Stimulated activated naive CD4-positive, alpha-beta T cell treated with Interleukin-2 at 50 U/mL for 16 hours (primary cell): Measurements from ENCODE around the gene WHAMM.
A peak's percentile ranks its signal among the peaks of the same experiment; 100 is the strongest.
"Not testable (repeated sequence)": the region's sequence is repeated elsewhere in the genome, so short reads cannot be mapped to it uniquely, and the experiment has no call there.

Experiments used
- DNase-seq: peaks from one replicate; lab custom pipeline; 2025; lab: John Stamatoyannopoulos, UW

Gene WHAMM

GRCh38 chr15:82803793-82804574 is 5.4 kb upstream of the WHAMM start:
- no peak for DNase-seq

GRCh38 chr15:82804575-82804949 is 4.9 kb upstream of the WHAMM start:
- no peak for DNase-seq

GRCh38 chr15:82805994-82806406 is 3.4 kb upstream of the WHAMM start, which contains the start of gene FSD2:
FSD2 (minus strand) TSS chr15:82806069; CDS start chr15:82787390, 18,679 bp downstream.
- no peak for DNase-seq

- DNase-seq = no peak
These were observed 1.4 kb upstream of the WHAMM start for GRCh38 chr15:82807920-82808633.

- DNase-seq = no peak
These were observed 790 bp upstream of the WHAMM start for GRCh38 chr15:82808634-82809041.

GRCh38 chr15:82810061-82810889 is 847 bp downstream of the WHAMM start:
- DNase-seq = peak; percentile 25

- DNase-seq = peak; percentile 50
These were observed 1.5 kb downstream of the WHAMM start for GRCh38 chr15:82810890-82811426.

GRCh38 chr15:82812994-82813393 is 3.6 kb downstream of the WHAMM start:
- DNase-seq = no peak

- no peak for DNase-seq
These were observed 10.7 kb downstream of the WHAMM start for GRCh38 chr15:82820128-82820527.

GRCh38 chr15:82821396-82821795 is 12.0 kb downstream of the WHAMM start:
- DNase-seq = not testable (repeated sequence)

- DNase-seq = not testable (repeated sequence)
These were observed 12.4 kb downstream of the WHAMM start for GRCh38 chr15:82821851-82822250.

- DNase-seq = no peak
These were observed 13.6 kb downstream of the WHAMM start for GRCh38 chr15:82823049-82823448.

- no peak for DNase-seq
These were observed 18.6 kb downstream of the WHAMM start for GRCh38 chr15:82828075-82828474.

GRCh38 chr15:82829234-82829633 is 19.8 kb downstream of the WHAMM start:
- DNase-seq = no peak

GRCh38 chr15:82830427-82831173 is 21.2 kb downstream of the WHAMM start:
- no peak for DNase-seq

- DNase-seq = no peak
These were observed 22.6 kb downstream of the WHAMM start for GRCh38 chr15:82831894-82832600.

GRCh38 chr15:82832601-82833361 is 23.4 kb downstream of the WHAMM start:
- DNase-seq = peak; percentile 32

- DNase-seq = no peak
These were observed 23.9 kb downstream of the WHAMM start for GRCh38 chr15:82833362-82833682.

- DNase-seq = no peak
These were observed 26.0 kb downstream of the WHAMM start for GRCh38 chr15:82835391-82835917.
